Activated B cell treated with CpG ODN at 0.5 μM for 24 hours (primary cell): ENCODE data around the gene PVALB. TPM values are rescaled to one million over a fixed set of nuclear protein-coding genes. Genes with fewer than 3 reads are reported as not detected.

Experiments
- ATAC-seq: fragments of 200-7000 bp; cut with Tn5 transposase; one replicate; pipeline ENCODE4 v1.10.0; 2021; ENCODE audit warnings: low read depth, mild to moderate bottlenecking, moderate library complexity
- CTCF ChIA-PET: fragments of 350-600 bp; sonication (Branson Sonifier 250); formaldehyde crosslinking; loops from one replicate; lab custom pipeline; 2021; ENCODE audit warnings: antibody characterized with exemption; lab: Charles Lee
- POLR2A ChIA-PET: fragments of 350-600 bp; sonication (Branson Sonifier 250); formaldehyde crosslinking; loops from one replicate; lab custom pipeline; 2021; ENCODE audit warnings: antibody characterized with exemption; lab: Charles Lee
- DNase-seq: peaks from one replicate; pipeline ENCODE4 v3.0.0; 2022
- H3K27ac Mint-ChIP-seq: one replicate; pipeline ENCODE4 v1.8.0; 2020; ENCODE audit warnings: mixed read lengths
- H3K27me3 Mint-ChIP-seq: one replicate; pipeline ENCODE4 v1.8.0; 2021; ENCODE audit warnings: mixed read lengths
- H3K36me3 Mint-ChIP-seq: one replicate; pipeline ENCODE4 v1.8.0; 2021; ENCODE audit warnings: low read depth, mixed read lengths
- H3K4me1 Mint-ChIP-seq: one replicate; pipeline ENCODE4 v1.8.0; 2021; ENCODE audit warnings: mixed read lengths
- H3K4me3 Mint-ChIP-seq: one replicate; pipeline ENCODE4 v1.8.0; 2020; ENCODE audit warnings: mild to moderate bottlenecking, mixed read lengths
- H3K9me3 Mint-ChIP-seq: one replicate; pipeline ENCODE4 v1.8.0; 2020; ENCODE audit warnings: mixed read lengths
- intact Hi-C: fragments of 100-400 bp; cut with micrococcal nuclease; formaldehyde crosslinking; loops from one replicate; pipeline ENCODE4 v1.15.1; 2024
- total RNA-seq: library from RNA; stranded (reverse); gene quantifications from 2 replicates; pipeline ENCODE4 v1.2.3, GENCODE V29; 2022
- TF ChIP-seq, protein P1 (sequence below): fragments of 200-600 bp; IDR thresholded peaks from one replicate; pipeline ENCODE4 v1.8.0; 2022; ENCODE audit warnings: antibody characterized with exemption, mild to moderate bottlenecking

PVALB gene, protein sequence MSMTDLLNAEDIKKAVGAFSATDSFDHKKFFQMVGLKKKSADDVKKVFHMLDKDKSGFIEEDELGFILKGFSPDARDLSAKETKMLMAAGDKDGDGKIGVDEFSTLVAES
- not detected in 2 replicates for total RNA-seq

DNA sequence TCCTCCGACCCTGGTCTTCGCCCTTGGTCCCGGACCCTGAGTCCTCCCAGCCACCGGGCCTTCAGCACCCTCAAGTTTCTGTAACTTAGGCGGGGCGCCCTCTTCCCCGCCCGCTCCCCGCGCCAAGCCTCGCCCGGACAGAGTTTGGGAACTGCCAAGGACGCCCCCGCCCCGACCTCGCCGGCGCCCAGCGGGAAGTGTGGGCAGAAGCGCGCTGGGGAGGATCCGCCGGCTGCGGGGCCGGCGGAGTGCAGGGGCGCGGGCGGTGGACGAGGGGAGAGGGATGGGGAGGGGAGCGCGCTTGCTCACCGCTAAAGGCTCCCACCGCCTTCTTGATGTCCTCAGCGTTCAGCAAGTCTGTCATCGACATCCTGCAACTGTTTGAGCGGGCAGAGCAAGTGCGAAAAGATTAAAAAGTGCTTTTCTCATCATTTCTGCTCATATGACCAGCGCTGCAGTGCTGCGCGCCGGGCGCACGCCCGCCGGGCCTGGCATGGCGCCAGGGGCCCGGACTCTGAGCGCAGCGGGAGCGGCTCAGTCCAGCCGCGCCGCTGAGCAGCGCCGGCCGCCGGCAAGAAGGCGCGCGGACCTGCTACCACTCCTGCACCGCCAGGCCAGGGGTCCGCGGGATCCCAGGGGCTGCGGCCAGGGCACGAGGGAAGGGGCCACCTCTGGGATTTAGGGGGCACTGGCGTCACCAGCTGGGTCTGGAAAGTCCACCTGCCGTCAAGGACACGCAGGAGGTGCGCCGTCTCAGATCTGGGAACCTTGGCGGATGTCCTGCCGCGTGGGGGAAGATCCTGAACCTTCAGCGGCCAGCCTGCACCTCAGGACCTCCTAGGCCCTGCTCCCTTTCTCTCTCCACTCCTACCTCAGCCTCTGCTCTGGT lies at the start of gene PVALB:
Gene PVALB (minus strand): TSS at position 400 of the 889 bp plus-strand sequence. CDS start 30 bp downstream, at position 370.
- Mint-ChIP-seq H3K4me3 (no peak within 1 kb of the TSS), H3K36me3 (no peaks in the 10 kb centered on the region), H3K27me3 (peaks cover 71% of the 10 kb centered on the region), H3K4me1 (no peaks in the 10 kb centered on the region), H3K27ac (no peak within 1 kb of the TSS), H3K9me3 (no peaks in the 10 kb centered on the region)
- DNase-seq (no peak), ATAC-seq (no peak)
- intact Hi-C loops = no loop called here
- ChIA-PET POLR2A (no interaction called here), CTCF (no interaction called here)
- TF ChIP-seq, protein P1, sequence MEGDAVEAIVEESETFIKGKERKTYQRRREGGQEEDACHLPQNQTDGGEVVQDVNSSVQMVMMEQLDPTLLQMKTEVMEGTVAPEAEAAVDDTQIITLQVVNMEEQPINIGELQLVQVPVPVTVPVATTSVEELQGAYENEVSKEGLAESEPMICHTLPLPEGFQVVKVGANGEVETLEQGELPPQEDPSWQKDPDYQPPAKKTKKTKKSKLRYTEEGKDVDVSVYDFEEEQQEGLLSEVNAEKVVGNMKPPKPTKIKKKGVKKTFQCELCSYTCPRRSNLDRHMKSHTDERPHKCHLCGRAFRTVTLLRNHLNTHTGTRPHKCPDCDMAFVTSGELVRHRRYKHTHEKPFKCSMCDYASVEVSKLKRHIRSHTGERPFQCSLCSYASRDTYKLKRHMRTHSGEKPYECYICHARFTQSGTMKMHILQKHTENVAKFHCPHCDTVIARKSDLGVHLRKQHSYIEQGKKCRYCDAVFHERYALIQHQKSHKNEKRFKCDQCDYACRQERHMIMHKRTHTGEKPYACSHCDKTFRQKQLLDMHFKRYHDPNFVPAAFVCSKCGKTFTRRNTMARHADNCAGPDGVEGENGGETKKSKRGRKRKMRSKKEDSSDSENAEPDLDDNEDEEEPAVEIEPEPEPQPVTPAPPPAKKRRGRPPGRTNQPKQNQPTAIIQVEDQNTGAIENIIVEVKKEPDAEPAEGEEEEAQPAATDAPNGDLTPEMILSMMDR = no peak

GRCh38 chr22:36865346-36865745 lies 48.5 kb upstream of the PVALB start:
- intact Hi-C loops = no loop called here
- DNase-seq (peak; percentile 32), ATAC-seq (peak; percentile 15)
- H3K4me3 Mint-ChIP-seq = peak overlapping the region; percentile 56
- TF ChIP-seq, protein P1 = no peak
- peak overlapping the region; percentile 94 for H3K27ac Mint-ChIP-seq
- H3K27me3 Mint-ChIP-seq = no peaks in the 10 kb centered on the region
- POLR2A ChIA-PET = interaction anchor here (0.6 to 3.4 kb wide), 6 partner anchors 9 to 383 kb away, joined by 3 to 22 read pairs (median 4); partner anchors contain the start of gene CSF2RB
- CTCF ChIA-PET = interaction anchor here (1.0 to 3.5 kb wide), 2 partner anchors 9 to 83 kb away, joined by 3 to 23 read pairs; no protein-coding TSS in a partner anchor
- peaks cover 68% of the 10 kb centered on the region for H3K36me3 Mint-ChIP-seq
- H3K4me1 Mint-ChIP-seq = peaks cover 68% of the 10 kb centered on the region
- no peaks in the 10 kb centered on the region for H3K9me3 Mint-ChIP-seq

- peaks cover 75% of the 10 kb centered on the region for H3K4me1 Mint-ChIP-seq
- H3K9me3 Mint-ChIP-seq = no peaks in the 10 kb centered on the region
- TF ChIP-seq, protein P1 = no peak
- ChIA-PET CTCF (interaction anchor here (3.5 kb wide), 1 partner anchor 8 kb away, joined by 23 read pairs; no protein-coding TSS in a partner anchor), POLR2A (interaction anchor here (0.6 to 3.4 kb wide), 7 partner anchors 9 to 1254 kb away, joined by 3 to 22 read pairs (median 4); partner anchors contain the start of gene CSF2RB)
- H3K4me3 Mint-ChIP-seq = peak overlapping the region; percentile 56
- ATAC-seq (no peak), DNase-seq (no peak)
- no peaks in the 10 kb centered on the region for H3K27me3 Mint-ChIP-seq
- H3K36me3 Mint-ChIP-seq = peaks cover 63% of the 10 kb centered on the region
- H3K27ac Mint-ChIP-seq = peak overlapping the region; percentile 94
- intact Hi-C loops = loop anchor here (5.0 kb wide), 1 partner anchor 337 kb away; the partner anchor contains the start of gene EIF3D
These were observed 47.8 kb upstream of the PVALB start for GRCh38 chr22:36864454-36865215.

- POLR2A ChIA-PET = interaction anchor here (0.6 to 3.4 kb wide), 2 partner anchors 50 to 376 kb away, joined by 3 to 22 read pairs; partner anchors contain the start of gene CSF2RB
- no peak overlapping the region for H3K4me3 Mint-ChIP-seq
These were observed 47.1 kb upstream of the PVALB start for GRCh38 chr22:36863979-36864378.

More at GRCh38 chr22:36863979-36864378, 47.1 kb upstream of the PVALB start:
- peaks cover 57% of the 10 kb centered on the region for H3K36me3 Mint-ChIP-seq
- no peak for DNase-seq
- no peaks in the 10 kb centered on the region for H3K9me3 Mint-ChIP-seq
- TF ChIP-seq, protein P1 = no peak
- no peak for ATAC-seq
- H3K27ac Mint-ChIP-seq = peak overlapping the region; percentile 94
- H3K4me1 Mint-ChIP-seq = peaks cover 82% of the 10 kb centered on the region
- intact Hi-C loops = loop anchor here (5.0 kb wide), 1 partner anchor 337 kb away; the partner anchor contains the start of gene EIF3D
- CTCF ChIA-PET = interaction anchor here (3.5 kb wide), 1 partner anchor 8 kb away, joined by 23 read pairs; no protein-coding TSS in a partner anchor
- no peaks in the 10 kb centered on the region for H3K27me3 Mint-ChIP-seq
